BE2C (cell line): Measurements from ENCODE around the gene NEGR1.

ENCODE experiments used
- DNase-seq: peaks from one replicate; pipeline ENCODE4 v3.0.0-alpha.2; 2020
- H3K27me3 ChIP-seq: fragments of 250-450 bp; sonication (Bioruptor Pico); 2 replicates; pipeline ENCODE4 v1.5.1; 2020; ENCODE audit warnings: mild to moderate bottlenecking
- H3K36me3 ChIP-seq: fragments of 250-450 bp; sonication (Bioruptor Pico); 2 replicates; pipeline ENCODE4 v1.5.1; 2020; ENCODE audit warnings: mild to moderate bottlenecking
- H3K4me1 ChIP-seq: fragments of 250-450 bp; sonication (Bioruptor Pico); 2 replicates; pipeline ENCODE4 v1.5.1; 2020
- H3K4me3 ChIP-seq: 2 replicates; pipeline ENCODE4 v1.5.1; 2011; ENCODE audit warnings: low read depth, low read length
- H3K9me3 ChIP-seq: fragments of 250-450 bp; sonication (Bioruptor Pico); 2 replicates; pipeline ENCODE4 v1.5.1; 2020
- TF ChIP-seq, protein P1 (sequence below): IDR thresholded peaks from 2 replicates; pipeline ENCODE4 v1.5.1; 2012; ENCODE audit warnings: mild to moderate bottlenecking, low read depth, low read length

Gene NEGR1

DNA sequence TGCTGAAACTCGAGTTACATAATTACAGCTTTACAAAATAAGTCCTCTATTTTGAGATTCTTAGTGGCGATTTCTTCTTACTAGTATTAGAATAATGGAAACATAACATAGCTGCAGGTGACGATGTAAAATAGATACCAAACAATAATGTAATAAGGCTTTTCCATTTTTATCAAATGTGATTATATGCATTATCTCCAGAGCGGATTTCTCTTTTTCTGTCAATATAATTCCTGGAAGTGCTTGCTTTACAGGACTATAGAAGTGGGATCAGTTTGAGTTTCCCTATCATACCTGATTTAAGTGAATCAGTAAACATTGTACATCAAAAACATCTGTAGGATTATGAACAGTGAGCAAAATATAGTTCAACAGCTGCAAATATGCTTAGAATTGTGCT, 442.5 kb downstream of the NEGR1 start:
- TF ChIP-seq, protein P1, sequence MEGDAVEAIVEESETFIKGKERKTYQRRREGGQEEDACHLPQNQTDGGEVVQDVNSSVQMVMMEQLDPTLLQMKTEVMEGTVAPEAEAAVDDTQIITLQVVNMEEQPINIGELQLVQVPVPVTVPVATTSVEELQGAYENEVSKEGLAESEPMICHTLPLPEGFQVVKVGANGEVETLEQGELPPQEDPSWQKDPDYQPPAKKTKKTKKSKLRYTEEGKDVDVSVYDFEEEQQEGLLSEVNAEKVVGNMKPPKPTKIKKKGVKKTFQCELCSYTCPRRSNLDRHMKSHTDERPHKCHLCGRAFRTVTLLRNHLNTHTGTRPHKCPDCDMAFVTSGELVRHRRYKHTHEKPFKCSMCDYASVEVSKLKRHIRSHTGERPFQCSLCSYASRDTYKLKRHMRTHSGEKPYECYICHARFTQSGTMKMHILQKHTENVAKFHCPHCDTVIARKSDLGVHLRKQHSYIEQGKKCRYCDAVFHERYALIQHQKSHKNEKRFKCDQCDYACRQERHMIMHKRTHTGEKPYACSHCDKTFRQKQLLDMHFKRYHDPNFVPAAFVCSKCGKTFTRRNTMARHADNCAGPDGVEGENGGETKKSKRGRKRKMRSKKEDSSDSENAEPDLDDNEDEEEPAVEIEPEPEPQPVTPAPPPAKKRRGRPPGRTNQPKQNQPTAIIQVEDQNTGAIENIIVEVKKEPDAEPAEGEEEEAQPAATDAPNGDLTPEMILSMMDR: no peak
- no peak overlapping the region for H3K4me3 ChIP-seq
- no peaks in the 10 kb centered on the region for H3K36me3 ChIP-seq
- H3K4me1 ChIP-seq: 0 out of 2 replicates have a peak, but pooled peaks cover 3% of the 10 kb centered on the region
- no peaks in the 10 kb centered on the region for H3K9me3 ChIP-seq
- H3K27me3 ChIP-seq: no peaks in the 10 kb centered on the region
- DNase-seq: no peak

GRCh38 chr1:71836904-71837303, 445.4 kb downstream of the NEGR1 start:
- H3K27me3 ChIP-seq: no peaks in the 10 kb centered on the region
- H3K4me1 ChIP-seq: 0 out of 2 replicates have a peak, but pooled peaks cover 3% of the 10 kb centered on the region
- no peaks in the 10 kb centered on the region for H3K9me3 ChIP-seq
- H3K36me3 ChIP-seq: no peaks in the 10 kb centered on the region
- no peak overlapping the region for H3K4me3 ChIP-seq
- DNase-seq: no peak
- TF ChIP-seq, protein P1: no peak

GRCh38 chr1:71835442-71835813, 446.9 kb downstream of the NEGR1 start:
- Histone ChIP-seq H3K27me3 (no peaks in the 10 kb centered on the region), H3K9me3 (no peaks in the 10 kb centered on the region), H3K4me3 (no peak overlapping the region), H3K4me1 (0 out of 2 replicates have a peak, but pooled peaks cover 3% of the 10 kb centered on the region), H3K36me3 (no peaks in the 10 kb centered on the region)
- no peak for DNase-seq
- TF ChIP-seq, protein P1: no peak

DNA sequence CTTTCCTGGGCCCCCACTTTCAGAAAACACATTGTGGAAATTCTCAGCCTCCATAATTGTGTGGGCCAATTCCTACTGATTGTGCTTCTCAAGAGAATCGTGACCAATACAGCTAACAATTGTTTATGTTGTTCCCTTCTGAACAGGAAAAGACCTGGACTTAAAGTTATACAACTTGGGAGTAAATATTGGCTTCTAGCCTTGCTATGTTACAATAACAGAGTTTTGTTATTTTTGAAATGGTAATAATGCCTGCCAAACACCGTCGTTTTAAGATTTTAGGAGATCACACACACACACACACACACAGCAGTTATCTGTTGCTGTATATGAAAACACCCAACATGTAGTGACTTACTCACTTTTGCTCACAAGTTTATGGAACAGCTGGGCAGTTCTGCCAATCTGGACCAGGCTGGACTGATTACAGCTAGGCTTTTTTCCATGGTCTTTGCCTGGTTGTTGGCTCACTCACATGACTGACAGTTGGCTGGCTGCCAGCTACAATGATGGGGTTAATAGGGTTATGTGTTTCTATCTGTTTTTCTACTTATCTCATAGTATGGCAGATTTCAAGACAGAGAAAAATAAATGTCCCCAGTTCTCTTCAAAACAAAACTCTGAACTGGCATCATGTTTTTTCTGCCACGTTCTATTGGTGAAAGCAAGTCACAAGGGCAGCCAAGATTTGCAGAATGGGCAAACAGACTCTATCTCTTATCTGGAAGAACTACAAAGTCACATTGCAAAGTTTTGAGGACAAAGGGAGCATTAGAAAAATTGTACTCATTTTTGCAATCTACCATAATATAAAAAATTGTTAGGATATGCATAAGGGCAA, 447.5 kb downstream of the NEGR1 start:
- Histone ChIP-seq H3K36me3 (no peaks in the 10 kb centered on the region), H3K9me3 (no peaks in the 10 kb centered on the region), H3K4me3 (no peak overlapping the region), H3K27me3 (no peaks in the 10 kb centered on the region), H3K4me1 (0 out of 2 replicates have a peak, but pooled peaks cover 3% of the 10 kb centered on the region)
- TF ChIP-seq, protein P1: no peak
- DNase-seq: peak; percentile 71

DNA sequence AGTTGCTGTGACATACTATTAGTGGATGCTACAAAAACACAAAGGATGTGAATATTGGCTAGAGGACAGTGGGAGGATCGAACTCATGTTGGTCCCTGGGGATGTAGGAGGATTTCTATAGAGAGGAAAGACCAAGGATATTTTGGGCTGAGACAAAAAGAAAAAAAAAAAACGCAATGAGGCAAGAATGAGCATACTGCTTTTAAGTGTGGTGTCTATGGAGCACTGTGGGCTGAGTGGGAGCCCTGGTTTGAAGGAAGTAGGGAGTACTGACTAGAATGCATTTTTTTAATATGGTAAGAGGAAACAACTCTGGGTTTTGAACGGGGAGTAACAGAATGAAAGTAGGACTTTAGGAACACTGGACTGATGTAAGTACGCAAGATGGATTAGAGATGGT, 450.7 kb downstream of the NEGR1 start:
- H3K4me1 ChIP-seq: 0 out of 2 replicates have a peak, but pooled peaks cover 3% of the 10 kb centered on the region
- TF ChIP-seq, protein P1: no peak
- H3K9me3 ChIP-seq: no peaks in the 10 kb centered on the region
- DNase-seq: no peak
- no peaks in the 10 kb centered on the region for H3K27me3 ChIP-seq
- no peaks in the 10 kb centered on the region for H3K36me3 ChIP-seq
- no peak overlapping the region for H3K4me3 ChIP-seq

DNA sequence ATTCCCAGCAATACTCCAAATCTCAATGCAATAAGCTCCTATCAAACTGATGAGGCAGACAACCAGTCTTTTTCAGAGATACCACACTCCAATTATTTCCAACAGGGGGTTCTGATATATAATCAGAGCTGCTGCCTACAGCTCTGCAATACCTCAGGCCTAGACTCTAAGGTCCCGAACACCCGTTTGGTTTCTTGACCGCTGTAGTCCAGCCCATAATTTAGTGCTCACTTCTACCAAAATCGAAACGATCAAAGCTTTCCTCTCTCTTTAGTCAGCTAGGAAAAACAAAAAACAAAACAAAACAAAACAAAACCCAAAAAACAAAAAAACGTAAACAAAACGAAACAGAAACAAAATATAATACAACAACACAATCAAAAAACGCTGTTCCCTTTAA, 453.0 kb downstream of the NEGR1 start:
- no peaks in the 10 kb centered on the region for H3K27me3 ChIP-seq
- no peaks in the 10 kb centered on the region for H3K36me3 ChIP-seq
- TF ChIP-seq, protein P1: no peak
- no peak for DNase-seq
- no peaks in the 10 kb centered on the region for H3K4me1 ChIP-seq
- H3K9me3 ChIP-seq: no peaks in the 10 kb centered on the region
- no peak overlapping the region for H3K4me3 ChIP-seq
